Activated CD4-positive, alpha-beta memory T cell treated with anti-CD3 and anti-CD28 coated beads, Interleukin-2, amount 10 ng/mL, durations not matched to agents 7 days and 5 days (primary cell): ENCODE measurements around the gene MAPK12. TPM values are rescaled to one million over a fixed set of nuclear protein-coding genes. Genes with fewer than 3 reads are reported as not detected.

Experiments
- CTCF ChIA-PET: fragments of 350-600 bp; sonication (Branson Sonifier 250); formaldehyde crosslinking; loops from one replicate; lab custom pipeline; 2021; ENCODE audit warnings: antibody characterized with exemption, inconsistent platforms; lab: Charles Lee
- POLR2A ChIA-PET: fragments of 350-600 bp; sonication (Branson Sonifier 250); formaldehyde crosslinking; loops from one replicate; lab custom pipeline; 2021; ENCODE audit warnings: antibody characterized with exemption; lab: Charles Lee
- DNase-seq: peaks from one replicate; pipeline ENCODE4 v3.0.0-alpha.2; 2020
- H3K27ac Mint-ChIP-seq: one replicate; pipeline ENCODE4 v1.8.0; 2021; ENCODE audit warnings: mild to moderate bottlenecking, mixed read lengths
- H3K27me3 Mint-ChIP-seq: one replicate; pipeline ENCODE4 v1.8.0; 2021; ENCODE audit warnings: mixed read lengths
- H3K36me3 Mint-ChIP-seq: one replicate; pipeline ENCODE4 v1.8.0; 2021; ENCODE audit warnings: low read depth, mixed read lengths
- H3K4me1 Mint-ChIP-seq: one replicate; pipeline ENCODE4 v1.8.0; 2021; ENCODE audit warnings: mixed read lengths
- H3K4me3 Mint-ChIP-seq: one replicate; pipeline ENCODE4 v1.8.0; 2021; ENCODE audit warnings: mild to moderate bottlenecking, mixed read lengths
- H3K9me3 Mint-ChIP-seq: one replicate; pipeline ENCODE4 v1.8.0; 2021; ENCODE audit warnings: mixed read lengths
- total RNA-seq, 2 experiments: library from RNA; stranded (reverse); gene quantifications; one replicate each; pipeline ENCODE4 v1.2.3, GENCODE V29; 2021

MAPK12 gene
- total RNA-seq, 2 experiments from 2014 or later: 4.8 to 5.8 TPM

DNA sequence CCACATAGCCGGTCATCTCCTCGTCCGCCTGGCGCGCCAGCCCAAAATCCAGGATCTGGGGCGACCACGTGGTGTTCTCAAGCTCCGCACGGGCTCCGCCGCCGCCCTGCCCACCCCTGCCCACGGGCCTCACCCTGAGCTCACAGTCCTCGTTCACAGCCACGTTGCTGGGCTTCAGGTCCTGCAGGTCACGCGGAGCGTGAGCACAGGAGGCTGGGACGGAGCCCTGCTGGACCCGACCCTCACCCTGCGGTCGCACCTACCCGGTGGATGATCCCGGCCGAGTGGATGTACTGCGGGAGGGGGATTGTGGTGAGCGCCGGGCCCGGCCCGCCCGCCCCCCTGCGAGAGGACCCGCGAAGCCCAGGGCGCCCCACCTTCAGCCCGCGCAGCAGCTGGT is 5.5 kb upstream of the MAPK12 start:
- Mint-ChIP-seq H3K27ac (no peak overlapping the region), H3K9me3 (no peaks in the 10 kb centered on the region), H3K36me3 (no peaks in the 10 kb centered on the region), H3K4me1 (peaks cover 22% of the 10 kb centered on the region), H3K27me3 (peaks cover 10% of the 10 kb centered on the region), H3K4me3 (no peak overlapping the region)
- DNase-seq: no peak
- POLR2A ChIA-PET: interaction anchor here (0.8 to 4.1 kb wide), 2 partner anchors 16 to 202 kb away, joined by 3 to 13 read pairs; partner anchors contain the start of gene HDAC10
- CTCF ChIA-PET: interaction anchor here (0.7 to 1.2 kb wide), 2 partner anchors 9 to 19 kb away, joined by 3 to 4 read pairs; no protein-coding TSS in a partner anchor

DNA sequence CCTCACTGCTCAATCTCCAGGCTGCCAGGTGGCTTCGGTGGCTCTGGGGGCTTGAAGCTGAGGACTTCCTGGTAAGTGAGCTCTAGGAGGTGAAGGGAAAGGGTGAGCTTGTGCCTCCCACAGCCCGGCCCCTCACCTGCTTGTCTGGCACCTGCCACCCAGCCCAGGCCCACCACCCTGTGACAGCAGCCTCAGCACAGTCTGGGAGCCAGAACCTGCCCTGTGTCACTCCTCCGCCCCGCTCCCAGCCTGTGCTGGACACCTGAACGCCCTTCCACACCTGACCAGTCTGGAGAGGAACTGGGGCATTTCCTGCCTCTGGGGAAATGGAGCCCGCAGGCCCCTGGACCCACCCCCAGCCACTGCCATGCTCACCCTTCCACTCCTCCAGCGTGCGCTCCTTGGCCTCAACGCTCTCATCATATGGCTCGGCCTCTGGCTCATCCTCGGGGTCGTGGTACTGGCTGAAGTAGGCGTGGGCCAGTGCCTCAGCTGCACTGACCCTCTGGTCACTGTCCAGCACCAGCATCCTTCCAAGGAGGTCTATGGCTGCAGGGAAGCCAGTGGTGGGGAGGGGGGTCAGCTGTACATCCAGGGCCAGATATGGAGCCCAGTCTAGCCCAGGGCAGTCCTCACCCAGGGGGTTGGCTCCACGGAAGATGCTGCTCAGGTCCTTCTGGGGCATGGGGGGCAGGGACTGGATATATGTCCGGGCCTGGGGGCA is 3.6 kb upstream of the MAPK12 start:
- no peak for DNase-seq
- peaks cover 19% of the 10 kb centered on the region for H3K4me1 Mint-ChIP-seq
- H3K9me3 Mint-ChIP-seq: no peaks in the 10 kb centered on the region
- H3K4me3 Mint-ChIP-seq: no peak overlapping the region
- H3K27me3 Mint-ChIP-seq: peaks cover 11% of the 10 kb centered on the region
- POLR2A ChIA-PET: no interaction called here
- CTCF ChIA-PET: no interaction called here
- H3K27ac Mint-ChIP-seq: no peak overlapping the region
- H3K36me3 Mint-ChIP-seq: no peaks in the 10 kb centered on the region

DNA sequence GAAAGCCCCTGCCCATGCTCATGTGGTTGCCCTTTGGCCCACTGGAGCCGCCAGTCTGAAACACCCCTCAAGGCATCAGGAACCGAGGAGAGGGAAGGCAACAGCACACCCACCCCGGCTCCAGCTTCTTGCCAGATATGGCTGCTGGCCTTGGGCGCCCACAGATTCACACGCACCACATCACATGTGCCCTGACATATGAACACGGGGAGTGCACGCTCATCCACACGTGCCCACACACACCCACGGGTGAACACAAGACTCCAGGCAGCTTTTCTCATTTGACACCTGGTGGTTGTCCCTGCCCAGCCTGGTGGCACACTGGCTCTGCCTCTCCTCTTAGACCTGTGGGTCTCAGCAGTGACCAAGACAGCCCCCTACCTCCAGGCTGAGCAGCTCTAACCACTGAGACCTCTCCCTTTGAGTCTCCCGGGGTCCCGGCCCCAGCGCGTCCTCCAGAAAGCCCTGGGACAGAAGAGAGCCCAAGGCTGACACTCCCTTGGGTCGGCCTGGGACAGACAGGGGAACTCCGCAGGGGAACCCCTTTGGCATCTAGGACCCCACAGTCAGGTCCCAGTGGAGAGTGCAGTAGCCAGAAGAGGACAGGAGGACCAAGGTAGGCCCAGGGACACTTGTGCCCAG is 2.7 kb upstream of the MAPK12 start:
- Mint-ChIP-seq H3K36me3 (no peaks in the 10 kb centered on the region), H3K27ac (no peak overlapping the region), H3K4me3 (no peak overlapping the region), H3K9me3 (no peaks in the 10 kb centered on the region), H3K27me3 (peaks cover 11% of the 10 kb centered on the region), H3K4me1 (peaks cover 16% of the 10 kb centered on the region)
- POLR2A ChIA-PET: no interaction called here
- DNase-seq: no peak
- CTCF ChIA-PET: no interaction called here

DNA sequence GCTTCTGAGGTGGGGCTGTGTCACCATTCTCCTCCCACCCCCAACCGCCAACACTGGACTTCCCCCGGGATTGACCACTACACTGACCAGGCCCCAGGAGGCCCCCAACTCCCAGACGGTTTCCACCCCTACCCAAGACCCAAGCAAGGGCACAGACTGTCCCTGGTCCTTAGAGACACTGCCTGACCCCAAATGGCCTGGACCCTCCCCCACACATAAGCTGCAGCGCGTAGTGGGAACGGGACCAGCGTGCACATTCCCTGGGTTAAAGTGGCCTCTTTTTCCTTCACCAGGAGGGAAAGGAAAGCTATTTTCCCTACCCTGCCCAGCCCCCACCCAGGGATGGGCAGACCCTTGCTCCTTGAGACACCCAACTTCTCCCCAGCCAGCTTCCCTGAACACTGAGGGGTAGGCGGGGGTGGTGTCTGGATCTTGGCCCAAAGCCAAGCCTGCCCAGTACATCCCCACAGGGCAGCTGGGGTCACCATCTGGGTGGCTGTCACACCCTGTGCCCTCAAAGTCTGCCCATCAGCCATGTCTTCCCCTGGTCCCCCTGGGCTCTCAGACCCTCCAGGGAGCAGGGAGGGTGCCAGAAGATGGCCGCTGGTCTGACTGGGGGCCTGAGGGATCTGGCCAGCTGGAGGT is 1.6 kb upstream of the MAPK12 start:
- peaks cover 9% of the 10 kb centered on the region for H3K4me1 Mint-ChIP-seq
- POLR2A ChIA-PET: interaction anchor here (0.7 to 3.4 kb wide), 4 partner anchors 12 to 263 kb away, joined by 3 to 21 read pairs (median 4); partner anchors contain the start of gene HDAC10
- no peak overlapping the region for H3K4me3 Mint-ChIP-seq
- DNase-seq: no peak
- peaks cover 12% of the 10 kb centered on the region for H3K27me3 Mint-ChIP-seq
- H3K9me3 Mint-ChIP-seq: no peaks in the 10 kb centered on the region
- CTCF ChIA-PET: interaction anchor here (1.0 to 1.2 kb wide), 4 partner anchors 10 to 358 kb away, joined by 3 to 4 read pairs (median 4); partner anchors contain the start of genes HDAC10 and SCO2
- H3K36me3 Mint-ChIP-seq: no peaks in the 10 kb centered on the region
- H3K27ac Mint-ChIP-seq: no peak overlapping the region

DNA sequence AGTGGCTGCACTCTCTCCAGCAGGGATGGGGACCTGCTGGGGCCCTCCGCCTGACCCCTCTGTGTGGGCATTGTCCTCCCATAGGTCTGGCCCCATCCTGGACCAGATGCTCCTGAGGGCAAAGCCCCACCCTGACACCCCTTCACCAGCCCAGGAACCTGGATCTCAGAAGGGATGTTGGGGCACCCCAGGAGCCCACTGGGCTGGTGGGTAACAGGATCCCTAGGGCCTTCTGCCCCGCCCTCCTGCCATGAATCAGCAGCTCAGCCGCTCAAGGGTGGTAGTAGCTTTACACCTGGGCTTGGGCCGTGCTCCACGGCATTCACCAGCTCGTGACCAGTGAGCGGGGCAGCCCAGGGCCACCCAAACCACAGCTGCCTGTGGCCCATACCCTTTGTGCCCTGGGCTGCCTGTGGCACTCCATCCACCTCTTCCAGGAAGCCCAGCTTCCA is 1.0 kb upstream of the MAPK12 start:
- Mint-ChIP-seq H3K9me3 (no peaks in the 10 kb centered on the region), H3K36me3 (no peaks in the 10 kb centered on the region), H3K27me3 (peaks cover 12% of the 10 kb centered on the region), H3K4me1 (peaks cover 8% of the 10 kb centered on the region), H3K27ac (no peak overlapping the region), H3K4me3 (peak overlapping the region; percentile 63)
- ChIA-PET POLR2A (interaction anchor here (1.5 to 3.4 kb wide), 2 partner anchors 11 to 207 kb away, joined by 3 to 21 read pairs; partner anchors contain the start of gene HDAC10), CTCF (interaction anchor here (1.0 to 1.2 kb wide), 4 partner anchors 10 to 359 kb away, joined by 3 to 4 read pairs (median 4); partner anchors contain the start of genes HDAC10 and SCO2)
- no peak for DNase-seq

DNA sequence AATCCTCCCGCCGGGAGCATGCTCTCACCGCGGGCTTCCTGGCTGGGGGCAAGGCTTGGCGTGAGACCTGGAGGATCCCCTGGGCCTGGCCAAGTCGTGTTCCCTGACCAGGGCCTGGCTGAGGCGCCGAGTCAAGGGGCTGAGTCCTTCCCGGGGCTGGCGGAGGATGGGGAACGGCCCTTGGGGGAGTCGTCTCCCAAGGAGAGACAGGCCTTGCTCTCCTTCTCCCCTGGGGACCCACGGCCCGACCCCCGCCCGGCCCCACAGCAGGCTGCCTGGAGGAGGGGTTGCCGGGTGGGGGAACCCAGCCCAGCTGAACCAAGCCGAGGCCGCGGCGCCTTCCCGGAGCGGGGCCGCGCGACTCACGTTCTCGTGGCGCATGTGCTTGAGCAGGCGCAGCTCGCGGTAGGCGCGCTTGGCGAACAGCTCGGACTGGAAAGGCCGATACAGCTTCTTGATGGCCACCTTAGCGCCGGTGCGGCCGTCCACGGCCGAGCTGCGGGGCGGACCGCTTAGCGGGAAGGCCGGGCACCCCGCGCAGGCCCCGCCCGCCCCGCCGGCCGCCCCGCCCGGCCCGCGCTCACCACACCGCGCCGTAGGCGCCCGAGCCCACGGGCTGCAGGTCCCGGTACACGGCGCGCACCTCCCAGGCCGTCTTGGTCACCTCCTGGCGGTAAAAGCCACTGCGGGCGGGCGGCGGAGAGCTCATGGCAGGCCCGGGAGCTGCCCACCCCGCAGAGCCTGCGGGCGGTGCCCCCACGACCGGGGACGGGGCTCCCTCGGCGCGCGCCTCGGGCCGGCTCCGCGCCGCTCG is 475 bp downstream of the MAPK12 start:
- DNase-seq: no peak
- H3K27ac Mint-ChIP-seq: no peak overlapping the region
- ChIA-PET CTCF (interaction anchor here (1.1 to 1.2 kb wide), 2 partner anchors 20 to 237 kb away, joined by 3 to 4 read pairs; no protein-coding TSS in a partner anchor), POLR2A (interaction anchor here (0.9 to 3.4 kb wide), 2 partner anchors 10 to 17 kb away, joined by 3 to 21 read pairs; partner anchors contain the start of genes HDAC10 and TUBGCP6)
- peaks cover 8% of the 10 kb centered on the region for H3K4me1 Mint-ChIP-seq
- H3K9me3 Mint-ChIP-seq: no peaks in the 10 kb centered on the region
- H3K4me3 Mint-ChIP-seq: peak overlapping the region; percentile 17
- H3K36me3 Mint-ChIP-seq: no peaks in the 10 kb centered on the region
- H3K27me3 Mint-ChIP-seq: peaks cover 12% of the 10 kb centered on the region

DNA sequence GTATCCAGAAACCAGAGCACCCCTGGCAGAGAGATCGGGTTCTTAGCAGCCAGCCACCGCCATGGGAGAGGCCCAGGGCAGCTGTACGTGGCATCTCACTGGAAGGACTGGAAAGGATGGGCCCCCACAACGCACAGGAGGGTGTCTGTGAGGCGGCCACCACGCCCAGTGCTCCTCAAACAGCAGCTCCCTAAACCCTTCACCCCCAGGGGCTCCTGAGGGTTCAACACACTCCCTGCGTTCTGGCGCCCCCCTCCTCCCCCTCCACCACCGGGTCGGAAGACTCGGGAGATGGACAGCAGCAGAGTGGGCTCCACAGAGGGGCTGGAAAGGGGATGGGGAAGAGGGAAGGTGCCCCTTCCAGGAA is 1.1 kb downstream of the MAPK12 start:
- ChIA-PET POLR2A (interaction anchor here (0.9 to 3.4 kb wide), 2 partner anchors 9 to 16 kb away, joined by 3 to 21 read pairs; partner anchors contain the start of genes HDAC10 and TUBGCP6), CTCF (interaction anchor here (1.1 to 1.2 kb wide), 2 partner anchors 19 to 237 kb away, joined by 3 to 4 read pairs; no protein-coding TSS in a partner anchor)
- Mint-ChIP-seq H3K27ac (no peak overlapping the region), H3K4me1 (peaks cover 8% of the 10 kb centered on the region), H3K27me3 (peaks cover 12% of the 10 kb centered on the region), H3K36me3 (no peaks in the 10 kb centered on the region), H3K9me3 (no peaks in the 10 kb centered on the region), H3K4me3 (peak overlapping the region; percentile 17)
- DNase-seq: no peak

DNA sequence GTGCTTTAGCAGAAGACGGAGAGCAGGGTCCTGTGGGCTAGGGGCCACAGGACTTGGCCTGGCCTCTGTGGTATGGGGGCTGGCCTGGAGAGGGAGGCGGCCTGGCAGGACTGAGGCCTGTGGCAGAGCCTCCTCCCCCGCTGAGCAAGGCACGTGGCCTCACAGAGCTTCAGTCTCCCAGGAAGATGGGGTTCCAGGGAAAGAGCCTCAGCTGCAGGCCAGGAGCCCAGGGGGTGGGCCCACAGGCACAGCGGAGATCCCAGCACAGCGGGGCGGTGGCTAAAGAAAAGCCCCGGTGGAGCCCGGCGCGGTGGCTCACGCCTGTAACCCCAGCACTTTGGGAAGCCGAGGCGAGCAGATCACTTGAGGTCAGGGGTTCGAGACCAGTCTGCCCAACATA is 2.2 kb downstream of the MAPK12 start:
- Mint-ChIP-seq H3K9me3 (no peaks in the 10 kb centered on the region), H3K4me3 (no peak overlapping the region)
- POLR2A ChIA-PET: no interaction called here

DNA sequence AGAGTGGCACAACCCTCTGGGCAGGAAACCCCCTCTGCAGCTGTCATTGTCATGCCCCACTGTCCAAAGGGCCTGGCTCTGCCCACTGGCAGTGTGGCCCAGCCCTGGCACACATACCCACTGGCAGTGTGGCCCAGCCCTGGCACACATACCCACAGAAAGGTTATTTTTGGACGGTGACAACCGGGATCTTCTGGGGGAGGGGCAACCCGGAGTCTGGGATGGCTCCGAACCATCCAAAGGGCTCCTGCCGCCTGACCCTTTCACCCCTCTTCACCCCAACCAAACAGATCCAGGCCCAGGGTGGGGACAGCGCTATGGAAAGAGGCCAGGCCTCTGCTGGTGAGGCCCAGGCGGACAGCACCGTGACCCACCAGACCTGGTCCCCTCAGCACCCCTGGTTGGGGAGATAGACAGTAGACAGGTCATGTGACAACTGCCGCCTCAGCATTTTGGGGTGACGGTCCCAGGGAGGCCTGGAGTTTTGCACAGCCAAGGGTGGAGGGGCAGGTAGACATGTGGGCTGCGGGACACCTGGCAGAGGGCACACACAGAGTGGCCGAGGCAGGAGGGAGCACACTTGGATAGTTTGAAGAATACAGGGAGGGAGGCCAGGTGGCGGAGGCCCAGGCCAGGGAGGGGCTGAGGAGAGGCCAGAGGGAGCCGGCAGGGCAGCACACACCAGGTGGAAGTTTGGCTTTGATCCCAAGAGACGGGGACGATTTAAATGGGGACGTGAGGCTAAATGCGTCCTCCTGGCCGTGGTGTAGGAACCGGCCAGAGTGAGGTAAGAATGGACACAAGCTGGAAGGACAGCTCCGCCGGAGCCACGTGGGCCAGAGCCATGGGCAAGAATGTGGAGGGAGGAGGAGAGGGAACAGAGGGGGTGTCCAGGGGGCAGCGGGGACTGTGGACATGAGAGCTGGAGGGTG is 2.9 kb downstream of the MAPK12 start:
- H3K27ac Mint-ChIP-seq: no peak overlapping the region
- POLR2A ChIA-PET: no interaction called here
- CTCF ChIA-PET: interaction anchor here (1.0 kb wide), 1 partner anchor 18 kb away, joined by 4 read pairs; no protein-coding TSS in a partner anchor
- H3K9me3 Mint-ChIP-seq: no peaks in the 10 kb centered on the region
- peaks cover 8% of the 10 kb centered on the region for H3K4me1 Mint-ChIP-seq
- no peak for DNase-seq
- H3K27me3 Mint-ChIP-seq: peaks cover 12% of the 10 kb centered on the region
- H3K4me3 Mint-ChIP-seq: no peak overlapping the region
- no peaks in the 10 kb centered on the region for H3K36me3 Mint-ChIP-seq

More for the DNA sequence above, 2.2 kb downstream of the MAPK12 start:
- Mint-ChIP-seq H3K27ac (no peak overlapping the region), H3K36me3 (no peaks in the 10 kb centered on the region), H3K4me1 (peaks cover 8% of the 10 kb centered on the region), H3K27me3 (peaks cover 12% of the 10 kb centered on the region)
- no peak for DNase-seq
- CTCF ChIA-PET: interaction anchor here (1.0 kb wide), 1 partner anchor 19 kb away, joined by 4 read pairs; no protein-coding TSS in a partner anchor

DNA sequence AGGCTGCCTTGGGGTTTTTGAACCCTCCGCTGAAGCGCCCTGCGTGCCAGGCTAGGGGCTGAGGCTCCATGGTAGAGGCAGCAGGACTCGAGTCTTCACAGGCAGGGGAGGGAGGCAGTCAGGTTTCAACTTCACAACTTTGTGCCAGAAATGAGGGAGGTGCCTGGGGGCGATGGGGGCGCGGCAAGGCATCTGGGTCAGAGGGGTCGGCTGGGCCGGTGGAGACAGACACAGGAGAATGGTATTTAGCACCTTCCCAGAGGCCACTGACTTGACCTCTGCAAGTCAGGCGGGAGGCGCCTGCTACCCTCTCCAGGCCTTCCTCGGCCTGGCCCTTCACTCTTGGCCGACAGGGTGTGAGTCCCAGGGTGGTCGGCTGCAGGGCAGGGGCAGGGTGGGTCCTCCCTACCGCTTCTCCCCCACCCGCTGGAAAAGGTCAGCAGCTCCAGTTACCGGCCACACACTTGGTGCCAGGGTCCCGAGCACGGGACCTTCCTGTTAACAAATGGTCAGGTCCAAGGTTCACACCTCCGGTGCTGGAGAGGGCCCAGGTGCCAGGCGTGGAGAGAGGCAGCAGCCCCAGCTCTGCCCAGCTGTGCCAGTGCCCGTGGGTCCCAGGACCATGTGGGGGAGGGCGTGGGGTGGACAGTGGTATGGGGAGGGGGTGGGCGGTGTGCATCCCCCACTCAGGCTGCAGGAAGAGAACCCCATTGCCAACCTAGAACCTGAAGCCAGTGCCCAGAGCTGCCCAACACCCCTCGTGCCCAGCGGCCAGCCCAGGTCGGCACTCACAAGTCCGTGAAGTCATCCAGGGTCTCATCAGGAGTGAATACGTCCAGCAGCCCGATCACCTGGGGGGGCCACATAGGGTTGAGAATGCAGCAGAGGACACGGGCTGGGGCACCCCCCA is 3.8 kb downstream of the MAPK12 start:
- Mint-ChIP-seq H3K27ac (no peak overlapping the region), H3K4me3 (no peak overlapping the region), H3K9me3 (no peaks in the 10 kb centered on the region), H3K27me3 (peaks cover 12% of the 10 kb centered on the region), H3K4me1 (peaks cover 8% of the 10 kb centered on the region), H3K36me3 (no peaks in the 10 kb centered on the region)
- CTCF ChIA-PET: no interaction called here
- POLR2A ChIA-PET: no interaction called here
- DNase-seq: no peak
